HG03342 (cell line): Measurements from ENCODE around the gene MTPN.

Source experiments
- ATAC-seq: cut with Tn5 transposase; IDR thresholded peaks from one replicate; pipeline ENCODE4 v1.9.1; 2021; ENCODE audit warnings: mild to moderate bottlenecking, moderate library complexity; ENCODE audit not compliant: unreplicated experiment

The MTPN gene

DNA sequence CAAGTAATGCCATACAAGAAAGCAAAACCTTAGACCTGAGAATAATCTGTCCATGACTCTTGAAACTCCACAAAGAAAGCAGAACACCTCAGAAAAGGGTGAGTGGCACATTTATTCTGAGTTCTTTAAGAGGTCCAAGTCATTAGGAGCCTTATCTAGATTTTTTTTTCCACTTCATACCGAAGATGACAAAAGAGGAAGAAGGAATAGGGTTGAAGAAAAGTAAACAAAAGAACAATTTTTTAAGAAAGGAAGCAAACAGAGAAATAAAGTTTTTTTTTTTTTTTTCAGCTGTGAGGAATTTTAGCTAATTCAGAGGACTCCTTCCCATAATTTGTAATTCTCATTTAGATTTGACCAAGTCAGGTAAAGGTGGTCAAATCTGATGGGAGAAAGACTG, 13.1 kb upstream of the MTPN start:
- no peak for ATAC-seq

DNA sequence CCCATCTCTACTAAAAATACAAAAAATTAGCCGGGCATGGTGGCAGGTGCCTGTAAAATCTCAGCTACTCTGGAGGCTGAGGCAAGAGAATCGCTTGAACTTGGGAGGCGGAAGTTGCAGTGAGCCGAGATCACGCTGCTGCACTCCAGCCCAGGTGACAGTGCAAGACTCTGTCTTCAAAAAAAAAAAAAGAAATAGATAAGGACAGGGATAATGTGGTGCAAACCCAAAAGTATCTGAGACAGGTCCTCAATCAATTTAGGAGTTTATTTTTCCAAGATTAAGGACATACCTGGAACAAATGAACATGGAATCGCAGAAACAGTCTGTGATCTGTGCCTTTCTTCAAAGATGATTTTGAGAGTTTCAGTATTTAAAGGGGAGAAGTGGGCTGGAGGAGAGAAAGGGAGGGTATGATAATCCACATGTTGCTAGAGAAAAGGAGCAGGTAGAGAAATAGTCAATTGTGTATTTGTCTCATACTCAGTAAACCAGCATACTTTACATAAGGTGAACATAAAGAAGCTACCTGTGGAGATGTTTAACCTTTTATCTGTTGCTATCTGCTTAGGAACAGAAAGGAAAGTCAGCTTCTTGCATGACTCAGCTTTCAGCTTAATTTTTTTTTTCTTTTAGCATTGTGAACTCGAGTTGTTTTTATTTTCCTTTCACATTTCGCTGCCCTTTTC, 4.9 kb upstream of the MTPN start:
- no peak for ATAC-seq

DNA sequence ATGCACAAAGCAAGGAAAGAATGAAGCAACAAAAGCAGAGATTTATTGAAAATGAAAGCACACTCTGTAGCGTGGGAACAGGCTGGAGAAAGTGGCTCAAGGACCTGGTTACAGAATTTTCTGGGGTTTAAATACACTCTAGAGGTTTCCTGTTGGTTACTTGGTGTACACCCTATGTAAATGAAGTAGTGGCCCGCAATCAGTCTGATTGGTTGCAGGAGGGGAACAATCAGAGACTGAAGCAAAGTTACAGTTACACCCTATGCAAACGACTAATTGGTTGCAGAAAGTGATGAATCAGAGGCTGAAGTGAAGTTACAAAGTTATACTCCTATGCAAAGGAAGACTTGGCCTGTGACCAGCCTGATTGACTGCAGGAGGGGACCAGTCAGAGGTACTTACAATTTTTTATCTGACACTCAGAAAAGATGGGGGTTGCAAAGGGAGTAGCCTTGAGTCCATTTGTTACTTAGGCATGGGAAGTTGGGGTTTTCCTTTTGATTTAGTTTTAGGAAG, 3.6 kb upstream of the MTPN start:
- ATAC-seq, result peak; percentile 69

GRCh38 chr7:135980012-135980551, 2.9 kb upstream of the MTPN start:
- peak; percentile 26 for ATAC-seq

- no peak for ATAC-seq
Measured at GRCh38 chr7:135979471-135980011, 2.4 kb upstream of the MTPN start.

GRCh38 chr7:135978624-135979023, 1.5 kb upstream of the MTPN start:
- ATAC-seq, result no peak

DNA sequence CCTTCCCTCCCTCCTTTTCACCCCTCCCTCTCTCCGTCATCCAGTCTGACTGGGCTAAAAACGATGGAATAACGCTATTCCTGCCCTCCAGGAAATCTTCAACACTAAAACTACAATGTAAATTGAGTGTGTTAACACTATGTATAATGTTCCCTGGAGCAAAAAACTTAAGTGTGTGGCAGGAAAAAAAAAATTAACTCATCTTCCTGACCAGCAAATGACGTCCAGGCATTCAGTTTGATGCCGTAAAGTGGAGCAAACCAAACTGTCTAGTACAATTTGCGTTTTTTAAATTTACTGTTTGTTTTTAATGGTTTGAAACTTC, 545 bp upstream of the MTPN start:
- no peak for ATAC-seq

DNA sequence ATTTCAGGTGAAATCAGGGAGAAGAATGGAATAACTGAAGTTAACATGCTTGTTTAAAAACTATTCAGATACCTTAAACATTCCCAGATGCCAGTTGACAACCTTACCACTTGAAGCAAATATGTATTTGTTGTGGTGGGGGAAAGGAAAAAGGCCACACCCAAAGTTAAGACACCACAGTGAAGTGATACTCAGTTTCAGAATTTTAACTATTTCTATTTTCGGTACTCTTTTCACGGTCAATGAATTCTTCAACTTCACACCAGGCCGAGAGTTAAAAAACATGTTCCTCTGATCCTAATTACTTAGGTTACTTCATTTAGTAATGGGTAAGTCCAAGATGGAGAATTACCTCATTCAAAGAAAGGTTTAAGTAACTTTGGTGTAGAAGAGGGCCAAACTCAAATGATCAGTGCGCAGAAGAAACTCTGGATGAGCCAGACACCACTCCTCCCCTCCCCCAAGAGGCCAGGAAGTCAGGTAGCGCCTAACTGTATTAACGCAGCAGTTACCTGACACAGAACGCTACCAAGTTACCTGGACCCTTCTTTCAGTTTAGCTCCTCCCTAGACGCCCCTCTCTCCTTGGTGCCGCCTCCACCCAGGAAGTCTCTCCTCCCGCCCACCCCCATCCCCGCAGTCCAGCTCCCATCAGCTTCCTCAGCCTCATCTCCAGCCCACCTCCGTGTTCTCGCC, 700 bp downstream of the MTPN start:
- ATAC-seq, result peak; percentile 20

GRCh38 chr7:135975166-135975565, 2.0 kb downstream of the MTPN start:
- ATAC-seq, result no peak

- ATAC-seq, result no peak
Measured at GRCh38 chr7:135974667-135975066, 2.5 kb downstream of the MTPN start.

DNA sequence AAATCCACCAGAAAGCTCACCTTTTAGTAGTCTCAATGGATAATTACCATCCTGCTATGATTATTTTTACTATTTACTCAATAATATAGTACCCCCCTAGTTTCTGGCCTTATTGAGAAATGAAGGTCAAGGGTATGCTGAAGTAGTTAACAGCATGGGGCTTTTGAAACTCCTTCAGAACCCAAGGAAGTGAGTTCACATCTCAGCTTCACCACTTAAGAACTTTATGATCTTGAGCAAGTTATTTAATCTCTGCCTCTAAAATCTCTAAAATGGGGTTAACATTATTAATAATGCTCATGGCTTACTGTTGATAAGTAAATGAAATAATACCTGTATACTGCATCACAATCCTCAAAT, 5.8 kb downstream of the MTPN start:
- ATAC-seq, result peak; percentile 7

DNA sequence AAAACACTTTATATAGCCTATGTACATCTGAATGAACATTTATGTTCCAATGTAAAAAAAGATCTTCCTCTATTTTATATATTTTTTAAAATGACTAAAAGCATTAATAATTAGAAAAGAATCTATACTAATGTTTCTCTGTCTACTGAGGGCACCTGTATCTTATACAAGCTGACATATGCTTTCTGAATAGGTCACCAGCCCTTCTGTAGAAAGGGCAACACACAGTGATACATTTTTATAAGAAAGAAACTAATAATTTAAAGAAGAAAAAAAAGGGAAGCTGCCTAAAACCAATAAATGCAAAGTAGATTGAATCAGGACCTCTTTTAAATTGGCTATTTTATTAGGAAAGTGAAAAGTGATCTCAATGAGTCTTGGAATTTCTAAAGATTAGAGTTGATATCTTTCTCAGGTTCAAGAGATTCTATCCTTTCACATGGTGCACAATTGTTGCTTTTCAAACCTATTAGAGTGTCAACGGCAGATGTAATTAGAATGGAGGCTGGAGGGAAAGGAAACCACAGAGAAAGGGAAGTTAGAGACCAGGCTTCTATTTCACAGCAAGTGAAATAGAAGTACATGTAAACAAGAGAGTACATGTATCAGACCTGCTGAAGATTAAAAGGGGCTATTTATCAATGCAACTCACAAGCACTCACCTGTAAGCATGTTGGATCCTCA, 6.3 kb downstream of the MTPN start:
- peak; percentile 81 for ATAC-seq

GRCh38 chr7:135970045-135970444, 7.1 kb downstream of the MTPN start:
- ATAC-seq, result no peak

DNA sequence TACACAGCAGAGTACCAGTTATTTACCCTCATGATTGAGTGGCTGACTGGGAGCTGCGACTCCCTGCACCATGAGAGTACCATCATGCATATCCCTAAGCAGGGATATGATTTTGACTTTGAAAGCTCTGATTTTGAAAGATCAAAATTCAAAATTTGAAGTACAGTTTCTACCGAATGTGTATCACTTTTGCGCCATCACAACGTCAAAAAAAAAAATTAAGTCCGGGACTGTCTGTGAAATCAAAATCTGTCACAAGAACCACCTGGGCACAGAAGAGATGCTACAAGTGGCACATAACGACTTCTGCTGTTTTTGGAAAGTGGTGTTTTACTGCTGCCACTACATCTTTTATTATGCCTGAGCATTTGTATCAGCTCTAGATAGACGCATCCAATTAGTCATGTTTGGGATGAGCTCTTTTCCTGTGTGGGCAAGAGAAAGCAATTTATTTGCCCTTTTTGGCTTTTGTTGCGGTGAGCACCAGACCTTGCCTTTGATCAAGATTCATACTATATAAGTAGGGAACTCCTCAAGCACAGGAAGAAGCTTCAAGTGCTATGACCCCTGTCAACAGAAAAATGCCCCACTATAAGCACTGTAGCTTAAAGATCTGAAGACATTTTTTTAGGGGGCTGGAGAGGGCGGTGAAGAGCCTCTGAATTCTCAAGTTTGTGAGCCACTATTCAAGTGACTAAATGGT, 10.7 kb downstream of the MTPN start:
- ATAC-seq, result no peak

DNA sequence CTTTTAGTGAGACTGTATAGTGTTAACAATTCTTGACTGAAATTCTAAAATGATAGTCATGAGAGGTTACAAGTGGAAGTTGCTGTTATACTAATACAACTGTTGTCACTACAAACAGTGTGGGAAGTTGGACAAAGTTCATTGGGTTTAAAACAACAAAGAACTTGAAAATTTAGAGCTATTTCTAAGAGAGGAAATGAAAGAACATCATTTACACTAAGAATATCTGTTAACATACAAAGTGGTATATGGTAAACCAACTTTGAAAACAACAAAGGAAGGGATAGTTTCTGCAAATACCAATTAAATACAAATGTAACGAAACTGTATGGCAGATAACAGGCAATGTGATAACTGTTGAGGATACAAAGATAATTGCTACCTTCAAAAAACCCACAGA, 11.6 kb downstream of the MTPN start:
- peak; percentile 51 for ATAC-seq

DNA sequence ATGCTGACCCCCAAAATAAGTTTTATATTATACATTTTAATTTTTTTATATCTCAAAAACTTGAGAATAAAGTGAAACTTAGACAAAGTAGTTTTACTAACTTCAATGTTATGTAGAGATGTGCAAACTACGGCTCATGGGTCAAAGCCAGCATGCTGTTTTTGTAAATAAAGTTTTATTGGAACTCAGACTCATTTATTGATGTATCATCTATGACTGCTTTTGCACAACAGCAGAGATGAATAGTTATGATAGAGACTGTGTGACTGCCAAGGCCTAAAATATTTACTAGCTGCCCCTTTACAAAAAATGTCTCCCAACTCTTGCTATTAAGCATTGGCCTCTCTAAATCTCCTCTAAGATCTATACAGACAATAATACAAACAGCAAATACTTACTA, 12.4 kb downstream of the MTPN start:
- ATAC-seq, result no peak

- ATAC-seq, result no peak
Measured at GRCh38 chr7:135964274-135964673, 12.9 kb downstream of the MTPN start.

DNA sequence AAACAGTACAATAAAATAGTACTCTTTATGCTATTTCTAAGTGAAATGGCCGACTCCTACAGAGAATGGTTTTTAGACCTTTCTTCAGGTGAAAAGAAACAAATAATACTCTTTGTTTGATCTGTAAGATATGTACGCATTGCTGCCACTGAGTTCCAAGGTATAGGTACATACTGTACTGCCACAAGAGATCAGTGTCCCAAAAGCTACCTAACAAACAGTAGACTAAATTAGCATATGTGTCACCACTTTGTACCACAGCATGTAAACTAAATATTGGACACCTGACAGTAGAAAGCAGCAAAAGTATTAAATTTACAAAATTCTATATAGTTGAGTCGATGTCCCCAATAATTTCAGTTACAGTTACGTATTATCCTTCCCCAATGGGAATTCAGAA, 14.4 kb downstream of the MTPN start:
- no peak for ATAC-seq

- ATAC-seq, result no peak
Measured at GRCh38 chr7:135960709-135961451, 16.3 kb downstream of the MTPN start.

- ATAC-seq, result no peak
Measured at GRCh38 chr7:135959646-135960363, 17.4 kb downstream of the MTPN start.
